Activated T-cell treated with anti-CD3 and anti-CD28 coated beads, Interleukin-2, amount 50 U/mL, for 1 hour (primary cell): ENCODE results near the gene ADARB1.

Experiments used
- DNase-seq: peaks from one replicate; pipeline ENCODE4 v3.0.0-alpha.2; 2020

The ADARB1 gene

DNA sequence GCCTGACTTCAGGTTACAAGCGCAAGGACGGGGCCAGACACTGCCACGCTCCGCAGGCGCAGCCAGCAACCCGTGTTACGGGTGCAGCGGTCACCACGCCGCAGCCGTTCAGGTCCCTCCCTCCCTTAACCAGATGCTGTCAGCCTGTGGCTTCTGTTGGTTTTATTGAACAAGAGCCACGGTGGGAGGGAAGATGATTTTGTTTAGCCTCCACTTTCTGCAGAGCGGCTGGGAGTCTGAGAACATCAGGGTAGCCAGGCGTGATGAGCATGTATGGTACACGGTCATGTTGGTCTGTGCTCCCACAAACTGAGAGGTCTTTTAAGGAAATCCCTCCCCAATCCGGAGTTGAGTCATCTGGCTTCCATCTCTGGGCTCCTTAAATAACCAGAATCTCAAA, 18.5 kb upstream of the ADARB1 start:
- no peak for DNase-seq

DNA sequence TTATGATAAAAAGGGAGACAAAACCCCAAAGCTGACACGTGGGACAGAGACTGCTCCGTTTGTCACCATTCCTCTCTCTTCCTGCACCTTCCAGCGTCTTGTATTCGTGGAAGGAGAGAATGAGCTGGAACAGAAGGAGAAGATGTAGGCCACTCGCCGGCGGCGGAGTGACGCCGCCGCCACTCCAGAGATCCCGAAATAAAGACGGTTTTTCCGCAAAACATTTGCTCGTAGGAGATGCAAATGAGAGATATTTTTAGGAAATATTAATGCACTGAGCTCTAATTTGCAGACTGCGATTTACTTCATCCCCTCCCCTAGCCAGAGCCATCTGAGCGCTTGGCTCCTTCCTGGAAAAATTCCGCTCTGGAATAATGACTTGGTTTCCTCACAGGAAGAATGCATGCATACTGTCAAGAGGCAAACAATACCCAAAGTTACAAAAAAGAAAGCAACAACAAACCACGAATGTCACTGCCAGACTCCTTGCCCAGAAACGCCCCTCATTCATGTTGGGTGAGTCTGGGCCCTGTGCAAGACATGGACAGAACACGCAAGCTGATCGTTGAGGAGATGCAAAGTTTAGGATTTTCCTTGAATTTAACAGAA, 18.0 kb upstream of the ADARB1 start:
- no peak for DNase-seq

DNA sequence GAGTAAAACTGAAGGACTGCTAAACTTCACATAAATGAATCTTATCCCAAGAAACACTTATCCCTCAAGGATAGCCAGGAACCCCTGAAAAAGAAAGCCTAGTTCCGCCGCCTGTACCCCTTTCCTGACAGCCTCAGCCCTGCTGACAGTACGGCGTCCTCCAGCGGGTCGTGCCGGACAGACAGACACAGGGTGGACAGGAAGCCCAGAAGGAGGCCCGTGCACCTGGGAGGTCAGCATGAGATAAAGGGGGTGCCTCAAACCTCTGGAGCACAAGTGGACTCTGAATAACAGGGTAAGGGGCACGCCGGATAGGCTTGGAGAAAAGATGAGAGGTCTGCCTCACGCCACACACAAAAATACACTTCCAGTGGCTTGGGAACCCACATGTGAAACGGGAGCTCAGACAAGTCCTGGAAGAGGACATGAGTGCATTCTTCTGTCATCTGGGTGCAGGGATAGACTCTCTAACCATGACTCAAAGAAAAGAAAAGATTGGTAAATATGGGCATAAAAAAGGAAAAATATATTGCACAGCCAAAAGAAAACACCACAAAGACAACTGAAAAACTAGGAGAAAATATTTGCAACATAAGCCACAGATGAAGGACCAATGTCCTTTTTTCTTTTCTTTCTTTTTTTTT, 17.3 kb upstream of the ADARB1 start:
- no peak for DNase-seq

DNA sequence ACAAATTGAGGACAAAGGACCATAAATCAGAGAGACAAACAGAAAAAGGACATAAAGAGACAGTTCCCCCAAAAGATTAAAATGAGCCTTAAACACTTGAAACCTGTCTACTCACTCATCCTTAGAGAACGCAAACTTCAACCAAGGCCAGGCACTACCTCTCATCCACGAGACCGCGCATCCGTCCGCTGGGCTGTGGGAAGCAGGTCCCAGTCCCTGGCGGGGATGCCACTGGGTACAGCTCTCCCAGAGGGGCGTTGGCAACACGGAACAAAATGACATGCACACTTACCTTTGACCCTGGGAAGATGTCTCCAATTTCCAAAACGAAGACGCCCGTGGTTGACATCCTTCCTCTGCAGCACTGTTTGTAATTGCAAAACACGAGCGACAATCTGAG, 16.5 kb upstream of the ADARB1 start:
- DNase-seq: no peak

GRCh38 chr21:45059121-45059520, 15.3 kb upstream of the ADARB1 start:
- DNase-seq: no peak

- DNase-seq: no peak
Observed at GRCh38 chr21:45060089-45060488, 14.3 kb upstream of the ADARB1 start.

- DNase-seq: no peak
Observed at GRCh38 chr21:45060675-45061311, 13.6 kb upstream of the ADARB1 start.

DNA sequence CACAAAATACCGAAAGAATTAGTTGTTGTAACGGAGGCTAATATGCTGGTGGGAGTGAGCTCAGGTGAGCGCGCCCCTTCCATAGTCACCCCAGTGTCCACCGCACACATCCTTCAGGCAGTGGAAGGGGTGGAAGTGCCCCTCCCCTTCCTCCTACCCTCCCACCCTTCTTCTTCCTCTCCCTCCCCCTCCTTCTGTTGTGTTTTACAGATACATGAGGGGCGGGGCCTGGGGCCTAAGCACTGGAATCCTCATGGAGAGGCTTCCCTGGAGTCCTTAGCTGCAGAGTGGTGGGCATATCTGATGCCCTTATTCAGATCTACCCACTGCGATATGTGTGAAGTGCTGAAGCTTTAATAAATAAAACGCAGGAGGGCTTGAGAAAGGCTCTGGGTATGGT, 10.3 kb upstream of the ADARB1 start:
- no peak for DNase-seq

- DNase-seq: no peak
Observed at GRCh38 chr21:45064618-45065399, 9.6 kb upstream of the ADARB1 start.

GRCh38 chr21:45067462-45068285, 6.7 kb upstream of the ADARB1 start:
- no peak for DNase-seq

- DNase-seq: no peak
Observed at GRCh38 chr21:45069085-45069484, 5.3 kb upstream of the ADARB1 start.

- no peak for DNase-seq
Observed at GRCh38 chr21:45069711-45070110, 4.7 kb upstream of the ADARB1 start.

DNA sequence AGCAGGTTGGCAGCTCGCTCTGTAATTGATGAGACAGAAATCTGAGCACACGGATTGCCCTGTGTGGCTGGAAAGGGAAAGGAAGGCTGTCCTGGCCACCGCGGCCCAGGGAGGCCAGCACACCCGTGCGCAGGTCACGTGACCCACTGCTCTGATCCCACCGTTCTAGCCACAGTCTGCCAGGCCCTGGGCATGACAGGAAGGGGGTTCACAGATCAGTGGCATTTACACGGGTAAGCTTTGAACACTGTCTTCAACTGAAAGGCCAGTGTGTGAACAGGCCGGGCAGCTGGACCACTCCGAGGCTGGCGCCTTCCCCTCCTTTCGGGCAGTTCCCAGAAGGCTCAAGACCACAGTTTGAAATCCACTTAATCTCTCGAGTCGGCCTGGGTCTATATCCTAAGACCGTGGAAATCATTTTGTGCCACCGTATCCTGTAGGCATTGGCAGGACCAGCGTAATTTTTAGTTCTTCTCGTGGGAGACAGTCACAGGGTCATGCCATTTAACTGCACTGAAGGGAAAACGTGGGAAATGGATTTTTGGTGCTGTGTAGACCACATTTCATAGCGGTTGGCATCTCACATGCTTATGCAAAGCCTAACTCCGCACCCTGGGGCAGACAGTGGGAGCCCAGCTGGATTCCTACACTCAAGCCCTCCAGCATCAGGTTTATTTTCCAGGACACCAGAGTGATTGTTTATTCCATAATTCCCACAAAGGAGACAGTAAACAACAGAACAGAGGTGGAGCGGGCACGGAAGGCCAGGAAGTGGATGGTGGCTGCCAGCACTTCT, 3.1 kb upstream of the ADARB1 start:
- DNase-seq: no peak

DNA sequence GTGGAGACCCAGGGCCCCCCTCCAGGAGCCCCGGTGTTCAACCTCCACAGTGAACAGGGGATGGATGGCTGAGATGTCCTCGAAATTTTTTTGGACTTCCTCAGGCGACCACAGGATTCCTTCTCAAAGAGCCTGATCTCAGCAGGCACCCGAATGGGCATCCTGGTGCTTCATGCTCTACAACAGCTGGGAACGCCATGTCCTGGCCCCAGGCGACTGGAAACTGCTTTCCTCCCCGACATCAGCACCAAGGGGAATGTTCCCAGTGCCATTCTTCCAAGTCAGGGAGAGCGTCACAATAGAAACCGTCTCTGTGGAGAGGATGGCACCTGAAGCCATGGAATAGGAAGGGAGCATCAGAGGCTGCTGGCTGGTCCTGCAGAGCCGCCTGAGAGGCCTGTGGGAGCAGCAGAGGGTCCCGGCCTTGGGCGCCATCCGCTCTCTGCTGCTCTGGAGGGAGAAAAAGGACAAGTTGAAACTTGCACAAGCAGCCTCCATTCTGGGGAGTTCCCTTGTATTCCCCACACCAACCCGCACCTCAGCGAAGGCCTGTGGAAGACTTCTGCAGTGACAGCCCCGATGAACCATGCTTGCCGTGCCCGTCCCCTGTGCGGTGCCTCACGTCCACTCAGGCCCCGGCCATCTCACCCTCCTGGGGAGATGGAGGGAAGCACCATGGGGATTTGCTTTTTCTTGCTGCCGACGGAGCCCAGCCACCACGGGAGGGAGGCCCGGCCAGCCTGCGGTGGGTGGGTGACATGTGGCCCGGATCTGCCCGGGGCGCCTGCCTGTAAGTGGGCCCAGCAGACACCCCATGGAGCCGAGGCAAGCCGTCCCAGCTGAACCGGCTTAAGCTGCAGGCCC, 2.3 kb upstream of the ADARB1 start:
- DNase-seq: no peak

DNA sequence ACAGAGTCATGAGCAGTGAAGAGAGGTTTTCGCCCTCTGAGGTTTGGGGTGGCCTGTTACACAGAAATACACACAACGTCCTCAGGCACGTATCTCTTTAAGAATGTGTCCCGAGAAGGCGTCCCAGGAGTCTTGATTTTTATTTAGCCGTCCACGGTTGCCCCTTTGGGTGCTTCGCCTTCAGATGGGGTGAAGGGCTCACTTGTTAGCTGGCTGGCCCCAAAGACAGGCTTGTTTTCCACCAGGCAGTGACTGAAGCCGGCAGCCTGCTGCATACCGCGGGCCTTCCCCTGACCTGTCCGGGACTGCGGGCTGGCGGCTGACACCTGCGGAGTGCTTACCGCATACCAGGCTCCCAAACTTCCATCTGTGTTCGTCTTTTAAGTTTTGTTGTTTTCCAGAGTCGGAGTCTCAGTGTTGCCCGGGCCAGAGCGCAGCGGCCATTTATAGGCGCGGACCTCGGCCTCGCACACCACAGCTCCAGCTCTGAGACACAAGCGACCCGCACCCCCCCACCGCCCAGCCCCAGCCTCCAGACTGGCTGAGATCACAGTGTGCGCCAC, 1.6 kb upstream of the ADARB1 start:
- DNase-seq: no peak

DNA sequence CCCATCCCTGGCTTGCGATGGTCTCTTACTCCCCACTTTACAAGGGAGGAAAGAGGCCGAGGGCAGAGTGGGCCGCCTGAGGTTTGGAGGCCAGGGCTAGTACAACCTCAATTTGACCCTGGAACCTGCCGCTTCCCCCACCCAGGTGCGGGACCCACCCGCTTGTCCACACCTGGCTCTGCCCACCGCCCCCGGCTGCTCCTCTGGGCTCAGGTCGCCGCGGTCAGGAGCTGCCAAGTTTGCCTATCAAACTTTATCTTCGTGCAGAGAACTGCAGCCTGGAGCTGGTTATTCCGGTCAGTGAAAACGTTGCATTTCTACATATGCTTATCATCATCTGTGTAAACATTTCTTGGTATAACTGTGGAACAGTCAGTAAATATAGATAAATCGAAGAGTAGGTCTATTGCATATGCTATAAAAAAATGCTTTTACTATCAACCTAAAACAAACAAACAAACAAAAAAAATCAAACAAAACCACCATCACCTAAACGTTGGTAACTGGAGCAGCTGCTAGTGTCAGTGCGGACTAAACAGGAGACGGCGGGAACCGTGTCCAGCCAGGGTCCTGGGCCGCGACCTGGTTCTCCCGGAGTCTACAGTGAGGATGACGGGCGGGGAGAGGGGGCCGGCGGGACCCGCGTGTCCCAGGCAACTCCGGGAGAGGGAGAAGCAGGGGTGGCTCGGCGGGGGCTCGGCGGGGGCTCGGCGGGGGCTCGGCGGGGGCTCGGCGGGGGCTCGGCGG, 906 bp upstream of the ADARB1 start:
- DNase-seq: no peak

- peak; percentile 52 for DNase-seq
Observed at GRCh38 chr21:45074818-45075595, 627 bp downstream of the ADARB1 start.

DNA sequence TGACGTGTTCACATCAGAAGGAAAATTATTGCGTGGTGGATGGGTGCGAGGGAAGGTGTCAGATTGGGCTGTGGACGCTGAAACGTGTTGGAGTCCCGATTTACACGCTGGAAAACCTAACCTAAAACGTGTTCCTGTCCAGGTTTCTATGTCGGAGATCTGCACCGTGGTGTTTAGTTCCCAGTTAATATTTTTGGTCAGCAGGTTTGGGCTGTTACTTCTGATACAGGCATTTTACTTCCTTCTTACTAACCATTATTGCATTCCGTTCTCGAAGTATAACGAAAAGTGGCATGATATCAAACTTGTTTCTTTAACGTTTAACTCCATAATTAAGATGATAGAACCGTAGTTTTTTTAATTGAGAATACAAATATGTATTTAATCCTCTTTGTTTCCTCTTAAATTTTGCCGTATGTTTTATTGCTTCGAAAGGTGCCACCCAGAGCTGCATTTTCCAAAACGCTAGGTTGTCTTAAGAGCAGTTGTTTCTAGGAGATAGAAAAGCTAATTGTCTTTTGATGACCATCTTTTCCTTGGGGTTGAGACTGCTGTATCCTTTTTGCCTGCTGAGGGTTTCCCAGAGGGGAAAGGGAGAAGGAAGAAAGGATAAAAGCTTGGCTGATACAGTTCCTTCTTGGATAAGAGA, 1.3 kb downstream of the ADARB1 start:
- no peak for DNase-seq
